Astrocyte (in vitro differentiated cells and primary cell): ENCODE results near the gene GMDS. TPM values are rescaled to one million over a fixed set of nuclear protein-coding genes. Genes with fewer than 3 reads are reported as not detected.
A peak's percentile ranks its signal among the peaks of the same experiment; 100 is the strongest.

Source experiments
- DNase-seq: peaks from one replicate; pipeline ENCODE4 v3.0.0-alpha.2; 2010; ENCODE audit warnings: low read depth
- FAIRE-seq: peaks from 2 replicates; lab custom pipeline; 2011; peaks lifted over from hg19 to GRCh38; lab: Jason Lieb, UNC
- H2AFZ ChIP-seq: 2 replicates; pipeline ENCODE4 v1.6.0; 2012; ENCODE audit warnings: low read depth, low read length, inconsistent platforms
- H3K27ac ChIP-seq: 2 replicates; pipeline ENCODE4 v1.5.1; 2011; ENCODE audit warnings: low read depth, low read length, inconsistent platforms
- H3K27me3 ChIP-seq: 2 replicates; pipeline ENCODE4 v1.6.0; 2011; ENCODE audit warnings: low read length, inconsistent platforms; ENCODE audit not compliant: insufficient read depth
- H3K36me3 ChIP-seq: 2 replicates; pipeline ENCODE4 v1.5.1; 2011; ENCODE audit warnings: low read length, inconsistent platforms; ENCODE audit not compliant: insufficient read depth
- H3K4me1 ChIP-seq: 2 replicates; pipeline ENCODE4 v1.5.1; 2011; ENCODE audit warnings: low read length, inconsistent platforms; ENCODE audit not compliant: insufficient read depth
- H3K4me2 ChIP-seq: 2 replicates; pipeline ENCODE4 v1.6.0; 2012; ENCODE audit warnings: low read length, inconsistent platforms
- H3K4me3 ChIP-seq: 2 replicates; pipeline ENCODE4 v1.5.1; 2011; ENCODE audit warnings: low read depth, mild to moderate bottlenecking, low read length, inconsistent platforms; ENCODE audit not compliant: insufficient read depth
- H3K79me2 ChIP-seq: 2 replicates; pipeline ENCODE4 v1.6.0; 2012; ENCODE audit warnings: mild to moderate bottlenecking, low read length, inconsistent platforms; ENCODE audit not compliant: insufficient read depth
- H3K9ac ChIP-seq: 2 replicates; pipeline ENCODE4 v1.6.0; 2012; ENCODE audit warnings: mild to moderate bottlenecking, low read length, inconsistent platforms
- H3K9me3 ChIP-seq: 2 replicates; pipeline ENCODE4 v1.5.1; 2012; ENCODE audit warnings: low read depth, mild to moderate bottlenecking, low read length, inconsistent platforms; ENCODE audit not compliant: insufficient read depth
- H4K20me1 ChIP-seq: 2 replicates; pipeline ENCODE4 v1.6.0; 2012; ENCODE audit warnings: low read length, inconsistent platforms; ENCODE audit not compliant: insufficient read depth
- H3K27ac Mint-ChIP-seq: one replicate; pipeline ENCODE4 v1.8.0; 2021; ENCODE audit warnings: mild to moderate bottlenecking, mixed read lengths; ENCODE audit not compliant: unreplicated experiment
- H3K27me3 Mint-ChIP-seq: one replicate; pipeline ENCODE4 v1.8.0; 2021; ENCODE audit warnings: low read depth, mixed read lengths; ENCODE audit not compliant: unreplicated experiment
- H3K36me3 Mint-ChIP-seq: one replicate; pipeline ENCODE4 v1.8.0; 2021; ENCODE audit warnings: low read depth, mixed read lengths; ENCODE audit not compliant: unreplicated experiment
- H3K4me1 Mint-ChIP-seq: one replicate; pipeline ENCODE4 v1.8.0; 2021; ENCODE audit warnings: low read depth, mixed read lengths; ENCODE audit not compliant: unreplicated experiment
- H3K4me3 Mint-ChIP-seq: one replicate; pipeline ENCODE4 v1.8.0; 2021; ENCODE audit warnings: mild to moderate bottlenecking, moderate library complexity, mixed read lengths; ENCODE audit not compliant: unreplicated experiment
- H3K9me3 Mint-ChIP-seq: one replicate; pipeline ENCODE4 v1.8.0; 2021; ENCODE audit warnings: mild to moderate bottlenecking, mixed read lengths; ENCODE audit not compliant: unreplicated experiment
- EZH2 ChIP-seq: IDR thresholded peaks from 2 replicates; pipeline ENCODE4 v1.6.1; 2012; ENCODE audit warnings: mild to moderate bottlenecking, low read length, inconsistent platforms; ENCODE audit not compliant: insufficient read depth
- total RNA-seq: library from RNA; stranded (reverse); gene quantifications from 2 replicates; pipeline ENCODE4 v1.2.1, GENCODE V29; 2021
- TF ChIP-seq, protein P1 (sequence below): IDR thresholded peaks from 2 replicates; pipeline ENCODE4 v1.5.1; 2011; ENCODE audit warnings: low read depth, mild to moderate bottlenecking, inconsistent platforms, low read length, moderate library complexity; ENCODE audit not compliant: insufficient read depth

GMDS gene
- total RNA-seq, 1 donor from 2014 or later: 9.4 TPM

DNA sequence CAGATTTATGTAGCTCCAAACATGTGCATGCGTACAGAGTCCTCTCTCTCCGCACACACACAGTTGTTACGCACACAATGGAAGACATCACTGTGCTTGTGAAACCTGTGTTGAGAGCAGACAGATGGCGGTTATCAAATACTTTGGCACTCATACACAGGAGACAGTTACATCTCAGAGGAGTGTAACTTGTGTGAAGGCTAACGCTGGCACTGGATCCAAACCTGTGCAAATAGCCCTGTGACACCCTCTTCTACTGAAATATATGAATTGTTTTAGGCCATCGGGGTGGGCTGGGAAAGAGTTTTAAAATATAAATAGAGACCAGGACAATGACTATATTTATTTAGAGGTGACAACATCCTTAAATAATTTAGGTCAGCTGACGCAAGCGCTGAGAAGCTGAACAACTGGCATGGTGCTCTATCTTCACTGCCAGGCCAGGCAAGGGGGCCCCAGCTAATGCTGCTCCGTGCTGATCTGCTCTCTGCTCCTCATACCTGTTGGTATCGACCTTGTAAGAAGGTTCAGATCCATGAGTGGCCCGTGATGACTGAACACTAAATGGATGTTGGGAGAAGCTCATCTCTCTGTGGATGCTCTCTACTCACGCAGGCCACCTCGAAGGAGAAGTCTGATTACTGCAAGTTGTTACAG, 566.2 kb downstream of the GMDS start:
- no peaks in the 10 kb centered on the region for H4K20me1 ChIP-seq
- H3K4me1 ChIP-seq: peaks cover 5% of the 10 kb centered on the region
- peaks cover 2% of the 10 kb centered on the region for H3K9me3 Mint-ChIP-seq
- H3K79me2 ChIP-seq: no peaks in the 10 kb centered on the region
- H3K27me3 Mint-ChIP-seq: peaks cover 2% of the 10 kb centered on the region
- no peak for FAIRE-seq
- no peaks in the 10 kb centered on the region for H3K36me3 ChIP-seq
- no peak overlapping the region for H3K9ac ChIP-seq
- no peak overlapping the region for H3K4me3 Mint-ChIP-seq
- H3K27ac ChIP-seq: no peak overlapping the region
- peaks cover 2% of the 10 kb centered on the region for H3K27me3 ChIP-seq
- no peak overlapping the region for H3K27ac Mint-ChIP-seq
- peaks cover 2% of the 10 kb centered on the region for H3K36me3 Mint-ChIP-seq
- H3K4me3 ChIP-seq: no peak overlapping the region
- no peaks in the 10 kb centered on the region for H3K4me1 Mint-ChIP-seq
- peak overlapping the region; percentile 19 for H3K4me2 ChIP-seq
- DNase-seq: peak; percentile 12
- TF ChIP-seq, protein P1, sequence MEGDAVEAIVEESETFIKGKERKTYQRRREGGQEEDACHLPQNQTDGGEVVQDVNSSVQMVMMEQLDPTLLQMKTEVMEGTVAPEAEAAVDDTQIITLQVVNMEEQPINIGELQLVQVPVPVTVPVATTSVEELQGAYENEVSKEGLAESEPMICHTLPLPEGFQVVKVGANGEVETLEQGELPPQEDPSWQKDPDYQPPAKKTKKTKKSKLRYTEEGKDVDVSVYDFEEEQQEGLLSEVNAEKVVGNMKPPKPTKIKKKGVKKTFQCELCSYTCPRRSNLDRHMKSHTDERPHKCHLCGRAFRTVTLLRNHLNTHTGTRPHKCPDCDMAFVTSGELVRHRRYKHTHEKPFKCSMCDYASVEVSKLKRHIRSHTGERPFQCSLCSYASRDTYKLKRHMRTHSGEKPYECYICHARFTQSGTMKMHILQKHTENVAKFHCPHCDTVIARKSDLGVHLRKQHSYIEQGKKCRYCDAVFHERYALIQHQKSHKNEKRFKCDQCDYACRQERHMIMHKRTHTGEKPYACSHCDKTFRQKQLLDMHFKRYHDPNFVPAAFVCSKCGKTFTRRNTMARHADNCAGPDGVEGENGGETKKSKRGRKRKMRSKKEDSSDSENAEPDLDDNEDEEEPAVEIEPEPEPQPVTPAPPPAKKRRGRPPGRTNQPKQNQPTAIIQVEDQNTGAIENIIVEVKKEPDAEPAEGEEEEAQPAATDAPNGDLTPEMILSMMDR: no peak
- no peak for TF ChIP-seq EZH2
- no peak overlapping the region for H2AFZ ChIP-seq
- no peaks in the 10 kb centered on the region for H3K9me3 ChIP-seq

DNA sequence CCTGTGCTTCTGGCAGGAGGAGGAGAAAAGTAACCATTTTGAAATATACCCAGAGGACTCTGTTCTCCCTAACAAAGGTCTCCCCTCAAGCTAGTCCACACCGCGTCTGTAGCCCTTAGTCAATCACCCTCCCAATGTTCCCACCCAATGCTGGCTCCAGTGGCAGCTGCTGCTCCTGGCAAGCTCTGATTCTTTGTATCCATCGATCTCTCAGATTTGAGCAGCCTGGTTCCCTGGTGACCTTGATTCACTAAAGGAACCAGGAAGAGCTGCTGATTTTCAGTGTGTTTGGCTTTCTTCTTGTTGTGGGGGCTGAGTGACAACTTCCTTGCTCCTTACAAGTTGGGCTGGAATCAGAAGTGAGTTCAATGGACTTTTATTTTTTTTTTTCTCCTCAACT, 567.2 kb downstream of the GMDS start:
- H3K4me1 Mint-ChIP-seq: no peaks in the 10 kb centered on the region
- H3K9ac ChIP-seq: no peak overlapping the region
- H3K4me2 ChIP-seq: no peak overlapping the region
- no peak for DNase-seq
- no peak overlapping the region for H3K27ac ChIP-seq
- FAIRE-seq: no peak
- H3K79me2 ChIP-seq: no peaks in the 10 kb centered on the region
- H3K27me3 Mint-ChIP-seq: peaks cover 2% of the 10 kb centered on the region
- peak overlapping the region; percentile 17 for H2AFZ ChIP-seq
- no peak overlapping the region for H3K4me3 Mint-ChIP-seq
- peaks cover 2% of the 10 kb centered on the region for H3K9me3 Mint-ChIP-seq
- H3K9me3 ChIP-seq: no peaks in the 10 kb centered on the region
- H3K4me1 ChIP-seq: peaks cover 5% of the 10 kb centered on the region
- no peak overlapping the region for H3K27ac Mint-ChIP-seq
- H3K36me3 ChIP-seq: no peaks in the 10 kb centered on the region
- H3K36me3 Mint-ChIP-seq: peaks cover 2% of the 10 kb centered on the region
- H4K20me1 ChIP-seq: no peaks in the 10 kb centered on the region
- H3K4me3 ChIP-seq: no peak overlapping the region
- H3K27me3 ChIP-seq: peaks cover 2% of the 10 kb centered on the region
- TF ChIP-seq, protein P1: no peak
- TF ChIP-seq EZH2: no peak

DNA sequence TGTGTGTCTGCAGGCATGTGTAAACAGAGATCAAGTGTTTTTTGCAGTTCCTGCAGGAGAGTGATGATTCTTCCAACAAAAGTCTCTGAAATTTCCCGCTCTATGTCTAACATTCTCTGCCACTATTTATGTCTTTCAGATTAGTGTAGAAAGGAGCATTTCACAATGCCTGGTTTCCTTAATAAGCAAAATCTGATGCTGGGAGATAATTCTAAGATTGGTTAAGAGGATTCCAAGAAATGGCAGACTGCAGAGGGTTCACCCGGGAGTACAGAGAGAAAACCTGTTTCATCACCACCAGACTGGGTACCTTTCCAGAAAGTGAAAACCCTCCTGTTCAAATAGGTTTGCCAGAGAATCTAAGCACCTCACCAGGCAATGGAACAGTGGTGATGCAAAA, 573.0 kb downstream of the GMDS start:
- H3K27me3 ChIP-seq: no peaks in the 10 kb centered on the region
- no peaks in the 10 kb centered on the region for H3K9me3 ChIP-seq
- peaks cover 2% of the 10 kb centered on the region for H3K9me3 Mint-ChIP-seq
- no peak overlapping the region for H2AFZ ChIP-seq
- no peak overlapping the region for H3K27ac ChIP-seq
- H3K36me3 Mint-ChIP-seq: no peaks in the 10 kb centered on the region
- no peak overlapping the region for H3K9ac ChIP-seq
- no peak for DNase-seq
- no peaks in the 10 kb centered on the region for H3K36me3 ChIP-seq
- no peak overlapping the region for H3K4me2 ChIP-seq
- H3K27me3 Mint-ChIP-seq: peaks cover 4% of the 10 kb centered on the region
- no peak for FAIRE-seq
- no peaks in the 10 kb centered on the region for H4K20me1 ChIP-seq
- no peak overlapping the region for H3K4me3 ChIP-seq
- no peak for TF ChIP-seq EZH2
- TF ChIP-seq, protein P1: no peak
- no peak overlapping the region for H3K27ac Mint-ChIP-seq
- H3K79me2 ChIP-seq: no peaks in the 10 kb centered on the region
- peaks cover 10% of the 10 kb centered on the region for H3K4me1 ChIP-seq
- H3K4me1 Mint-ChIP-seq: peaks cover 10% of the 10 kb centered on the region
- no peak overlapping the region for H3K4me3 Mint-ChIP-seq
